Osteoblast (primary cell): ENCODE results near the gene PHLDA3. TPM values are rescaled to one million over a fixed set of nuclear protein-coding genes. Genes with fewer than 3 reads are reported as not detected.
A peak's percentile ranks its signal among the peaks of the same experiment; 100 is the strongest.

Experiments
- DNase-seq: peaks from one replicate; pipeline ENCODE4 v3.0.0; 2011; ENCODE audit warnings: low spot score, mixed read lengths; ENCODE audit not compliant: insufficient read length; ENCODE audit errors: missing footprints
- H2AFZ ChIP-seq: 2 replicates; pipeline ENCODE4 v1.6.0; 2011; ENCODE audit warnings: mild to moderate bottlenecking, low read length
- H3K27ac ChIP-seq: 2 replicates; pipeline ENCODE4 v1.5.1; 2011; ENCODE audit warnings: mild to moderate bottlenecking, low read depth, low read length, moderate library complexity
- H3K27me3 ChIP-seq: 2 replicates; pipeline ENCODE4 v1.6.0; 2012; ENCODE audit warnings: mild to moderate bottlenecking, control low read depth, inconsistent platforms, low read length, moderate library complexity; ENCODE audit not compliant: insufficient read depth
- H3K36me3 ChIP-seq: 2 replicates; pipeline ENCODE4 v1.5.1; 2011; ENCODE audit warnings: mild to moderate bottlenecking, low read length, control low read depth, moderate library complexity; ENCODE audit not compliant: insufficient read depth
- H3K4me1 ChIP-seq: 2 replicates; pipeline ENCODE4 v1.5.1; 2011; ENCODE audit warnings: mild to moderate bottlenecking, low read length, control low read depth, moderate library complexity; ENCODE audit not compliant: insufficient read depth
- H3K4me2 ChIP-seq: 2 replicates; pipeline ENCODE4 v1.6.0; 2011; ENCODE audit warnings: mild to moderate bottlenecking, low read length; ENCODE audit not compliant: insufficient read depth
- H3K4me3 ChIP-seq: fragments of 200-600 bp; sonication (generic); 3 replicates; pipeline ENCODE4 v1.5.1; 2012; ENCODE audit warnings: mild to moderate bottlenecking, low read length, inconsistent platforms; ENCODE audit not compliant: insufficient read depth
- H3K79me2 ChIP-seq: 2 replicates; pipeline ENCODE4 v1.6.0; 2012; ENCODE audit warnings: mild to moderate bottlenecking, low read length, control low read depth, inconsistent platforms; ENCODE audit not compliant: insufficient read depth
- H3K9me3 ChIP-seq: 2 replicates; pipeline ENCODE4 v1.5.1; 2011; ENCODE audit warnings: low read depth, low read length, control low read depth
- H4K20me1 ChIP-seq: 2 replicates; pipeline ENCODE4 v1.6.0; 2012; ENCODE audit warnings: mild to moderate bottlenecking, low read length, control low read depth; ENCODE audit not compliant: insufficient read depth
- total RNA-seq: library from RNA; depleted of rRNA; stranded (reverse); fragments of >200 nt; gene quantifications from 2 replicates; pipeline ENCODE4 v1.2.3, GENCODE V29; 2012
- TF ChIP-seq, protein P1 (sequence below): IDR thresholded peaks from 2 replicates; pipeline ENCODE4 v1.5.1; 2011; ENCODE audit warnings: mild to moderate bottlenecking, low read depth, low read length, moderate library complexity; ENCODE audit errors: extremely low read depth

PHLDA3 gene
- total RNA-seq, 1 donor = 116 TPM

DNA sequence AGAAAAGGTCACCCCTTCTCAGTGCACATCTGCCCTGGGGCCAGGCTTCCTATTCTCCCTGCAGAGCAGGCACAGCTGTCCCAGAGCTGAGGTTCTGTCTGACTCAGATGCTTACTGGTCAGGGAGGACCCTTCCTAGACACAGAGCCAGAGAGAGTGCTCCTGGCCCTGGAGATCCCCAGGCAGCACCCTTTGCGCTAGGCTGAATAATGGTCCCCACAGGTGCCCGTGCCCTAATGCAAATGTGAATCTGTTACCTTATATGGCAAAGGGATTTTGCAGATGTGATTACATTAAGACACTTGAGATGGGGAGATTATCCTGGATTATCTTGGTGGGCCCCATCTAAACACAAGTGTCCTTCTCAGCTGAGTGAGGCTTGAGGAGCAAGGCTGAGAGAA, 44.8 kb downstream of the PHLDA3 start:
- TF ChIP-seq, protein P1, sequence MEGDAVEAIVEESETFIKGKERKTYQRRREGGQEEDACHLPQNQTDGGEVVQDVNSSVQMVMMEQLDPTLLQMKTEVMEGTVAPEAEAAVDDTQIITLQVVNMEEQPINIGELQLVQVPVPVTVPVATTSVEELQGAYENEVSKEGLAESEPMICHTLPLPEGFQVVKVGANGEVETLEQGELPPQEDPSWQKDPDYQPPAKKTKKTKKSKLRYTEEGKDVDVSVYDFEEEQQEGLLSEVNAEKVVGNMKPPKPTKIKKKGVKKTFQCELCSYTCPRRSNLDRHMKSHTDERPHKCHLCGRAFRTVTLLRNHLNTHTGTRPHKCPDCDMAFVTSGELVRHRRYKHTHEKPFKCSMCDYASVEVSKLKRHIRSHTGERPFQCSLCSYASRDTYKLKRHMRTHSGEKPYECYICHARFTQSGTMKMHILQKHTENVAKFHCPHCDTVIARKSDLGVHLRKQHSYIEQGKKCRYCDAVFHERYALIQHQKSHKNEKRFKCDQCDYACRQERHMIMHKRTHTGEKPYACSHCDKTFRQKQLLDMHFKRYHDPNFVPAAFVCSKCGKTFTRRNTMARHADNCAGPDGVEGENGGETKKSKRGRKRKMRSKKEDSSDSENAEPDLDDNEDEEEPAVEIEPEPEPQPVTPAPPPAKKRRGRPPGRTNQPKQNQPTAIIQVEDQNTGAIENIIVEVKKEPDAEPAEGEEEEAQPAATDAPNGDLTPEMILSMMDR = no peak
- Histone ChIP-seq H4K20me1 (no peaks in the 10 kb centered on the region), H3K27me3 (peaks cover 9% of the 10 kb centered on the region), H3K4me3 (no peak overlapping the region), H3K9me3 (no peaks in the 10 kb centered on the region), H3K4me1 (no peaks in the 10 kb centered on the region), H2AFZ (no peak overlapping the region), H3K36me3 (no peaks in the 10 kb centered on the region), H3K4me2 (no peak overlapping the region), H3K79me2 (no peaks in the 10 kb centered on the region), H3K27ac (no peak overlapping the region)
- peak; percentile 73 for DNase-seq

DNA sequence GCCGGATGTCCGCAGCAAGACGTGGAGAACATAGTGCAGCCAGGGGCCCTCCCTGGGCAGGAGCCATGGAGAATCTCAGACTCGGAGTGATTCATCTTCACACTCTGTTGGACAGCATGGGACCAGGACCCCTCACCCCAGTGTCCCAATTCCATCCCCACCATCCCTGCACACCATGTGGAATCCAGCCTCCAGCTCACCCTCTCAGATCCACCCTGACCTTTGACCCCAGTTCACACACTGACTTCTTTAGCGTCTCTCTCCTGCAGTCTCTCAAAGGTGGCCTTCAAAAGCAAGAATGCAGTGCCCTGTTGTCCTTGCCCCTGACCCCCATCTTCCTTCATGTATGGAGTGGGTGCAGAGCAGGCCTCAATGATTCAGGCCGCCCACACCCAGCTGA, 45.3 kb downstream of the PHLDA3 start:
- no peaks in the 10 kb centered on the region for H4K20me1 ChIP-seq
- H3K36me3 ChIP-seq = no peaks in the 10 kb centered on the region
- no peak overlapping the region for H3K4me2 ChIP-seq
- H3K4me3 ChIP-seq = no peak overlapping the region
- H3K27ac ChIP-seq = no peak overlapping the region
- DNase-seq = no peak
- H3K79me2 ChIP-seq = no peaks in the 10 kb centered on the region
- peaks cover 9% of the 10 kb centered on the region for H3K27me3 ChIP-seq
- H3K4me1 ChIP-seq = no peaks in the 10 kb centered on the region
- TF ChIP-seq, protein P1 = no peak
- no peak overlapping the region for H2AFZ ChIP-seq
- H3K9me3 ChIP-seq = no peaks in the 10 kb centered on the region

DNA sequence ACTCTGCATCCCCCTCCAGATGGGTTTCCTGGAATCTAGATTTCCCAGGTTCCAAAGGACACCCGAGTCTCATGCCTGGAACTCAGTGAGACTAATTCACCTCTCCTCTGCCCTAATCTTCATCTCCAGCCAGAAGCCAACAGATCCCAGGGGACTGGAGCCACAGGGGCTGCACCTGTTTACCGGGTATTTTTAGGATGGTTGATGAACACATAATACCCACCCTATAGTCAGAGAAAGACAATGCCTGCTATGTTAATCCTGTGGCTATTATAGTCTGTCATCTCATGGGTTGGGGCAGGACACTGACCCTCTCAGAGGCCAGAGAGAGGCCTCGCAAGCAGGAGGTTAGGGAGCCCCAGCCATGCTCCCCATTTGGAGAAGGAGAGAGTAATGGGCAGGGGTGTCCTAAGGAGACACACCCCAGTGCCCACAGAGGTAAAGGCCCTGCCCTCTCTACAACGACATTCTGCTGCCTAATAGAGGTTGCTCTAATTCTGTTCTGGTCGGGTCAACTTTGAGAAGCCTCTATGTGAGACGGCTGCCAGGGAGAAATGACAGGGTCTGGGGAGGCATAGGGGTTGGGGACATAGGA, 46.5 kb downstream of the PHLDA3 start:
- Histone ChIP-seq H3K27me3 (peaks cover 13% of the 10 kb centered on the region), H3K9me3 (no peaks in the 10 kb centered on the region), H3K4me1 (no peaks in the 10 kb centered on the region), H4K20me1 (no peaks in the 10 kb centered on the region), H3K4me3 (no peak overlapping the region), H3K79me2 (no peaks in the 10 kb centered on the region), H3K27ac (no peak overlapping the region), H3K4me2 (no peak overlapping the region), H3K36me3 (no peaks in the 10 kb centered on the region), H2AFZ (no peak overlapping the region)
- DNase-seq = no peak
- TF ChIP-seq, protein P1 = no peak

DNA sequence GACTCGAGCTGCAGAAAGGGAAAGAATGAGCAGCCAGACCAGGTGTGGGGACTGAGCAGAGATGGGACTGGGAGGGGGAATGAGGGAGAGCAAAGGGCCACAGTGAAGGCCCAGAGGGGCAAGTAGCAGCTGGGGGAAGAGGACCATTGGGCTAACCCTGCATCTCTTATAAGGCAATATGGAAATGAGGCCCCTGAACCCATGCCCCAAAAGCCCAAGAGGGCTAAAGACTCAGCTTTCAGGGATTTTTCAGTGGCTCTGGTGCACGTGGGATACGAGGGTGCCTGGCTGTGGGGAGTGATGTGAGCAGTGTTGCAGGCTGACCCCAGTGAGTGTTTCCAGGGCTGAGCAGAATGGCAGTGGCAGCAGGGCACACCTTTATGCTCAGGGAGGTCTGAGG, 47.0 kb downstream of the PHLDA3 start:
- H3K79me2 ChIP-seq = no peaks in the 10 kb centered on the region
- peak; percentile 59 for DNase-seq
- peaks cover 15% of the 10 kb centered on the region for H3K27me3 ChIP-seq
- H3K9me3 ChIP-seq = no peaks in the 10 kb centered on the region
- H2AFZ ChIP-seq = no peak overlapping the region
- no peaks in the 10 kb centered on the region for H3K4me1 ChIP-seq
- no peak overlapping the region for H3K27ac ChIP-seq
- no peak overlapping the region for H3K4me2 ChIP-seq
- TF ChIP-seq, protein P1 = no peak
- no peaks in the 10 kb centered on the region for H4K20me1 ChIP-seq
- no peaks in the 10 kb centered on the region for H3K36me3 ChIP-seq
- H3K4me3 ChIP-seq = no peak overlapping the region
